Endothelial cell of hepatic sinusoid (primary cell): ENCODE results near the gene MYO1F.
"Not testable (repeated sequence)": the region's sequence is repeated elsewhere in the genome, so short reads cannot be mapped to it uniquely, and the experiment has no call there.

Experiments
- in situ Hi-C: cut with HindIII; loops from 2 replicates; pipeline ENCODE4 v1.10.0; 2017; ENCODE audit warnings: low sequenced_read_pairs

The MYO1F gene

GRCh38 chr19:8519388-8519787, 57.9 kb downstream of the MYO1F start:
- in situ Hi-C loops = no loop called here

- in situ Hi-C loops = no loop called here
These were observed 58.7 kb downstream of the MYO1F start for GRCh38 chr19:8518536-8518935.

GRCh38 chr19:8517551-8518442, 59.4 kb downstream of the MYO1F start:
- in situ Hi-C loops = no loop called here

DNA sequence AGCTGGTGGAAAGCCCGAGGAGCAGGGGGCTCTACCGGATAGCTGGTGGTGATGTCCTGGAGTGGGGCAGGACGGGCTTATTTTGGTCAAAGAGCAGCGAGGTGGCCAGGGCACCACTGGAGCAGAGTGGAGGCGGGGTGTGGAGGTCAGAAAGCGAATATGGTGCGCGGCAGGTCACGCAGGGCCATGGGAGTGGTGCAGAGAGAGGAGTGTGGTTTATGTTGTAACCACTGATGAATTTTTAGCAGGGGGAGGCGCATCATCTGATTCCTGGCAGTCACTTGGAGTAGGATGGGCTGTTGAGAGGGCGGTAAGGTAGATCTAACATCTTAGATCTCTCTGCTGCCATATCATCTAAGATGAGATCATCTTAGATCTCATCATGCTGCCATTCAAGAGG, 61.9 kb downstream of the MYO1F start:
- in situ Hi-C loops = no loop called here

- in situ Hi-C loops = not testable (repeated sequence)
These were observed 62.7 kb downstream of the MYO1F start for GRCh38 chr19:8514505-8515009.

DNA sequence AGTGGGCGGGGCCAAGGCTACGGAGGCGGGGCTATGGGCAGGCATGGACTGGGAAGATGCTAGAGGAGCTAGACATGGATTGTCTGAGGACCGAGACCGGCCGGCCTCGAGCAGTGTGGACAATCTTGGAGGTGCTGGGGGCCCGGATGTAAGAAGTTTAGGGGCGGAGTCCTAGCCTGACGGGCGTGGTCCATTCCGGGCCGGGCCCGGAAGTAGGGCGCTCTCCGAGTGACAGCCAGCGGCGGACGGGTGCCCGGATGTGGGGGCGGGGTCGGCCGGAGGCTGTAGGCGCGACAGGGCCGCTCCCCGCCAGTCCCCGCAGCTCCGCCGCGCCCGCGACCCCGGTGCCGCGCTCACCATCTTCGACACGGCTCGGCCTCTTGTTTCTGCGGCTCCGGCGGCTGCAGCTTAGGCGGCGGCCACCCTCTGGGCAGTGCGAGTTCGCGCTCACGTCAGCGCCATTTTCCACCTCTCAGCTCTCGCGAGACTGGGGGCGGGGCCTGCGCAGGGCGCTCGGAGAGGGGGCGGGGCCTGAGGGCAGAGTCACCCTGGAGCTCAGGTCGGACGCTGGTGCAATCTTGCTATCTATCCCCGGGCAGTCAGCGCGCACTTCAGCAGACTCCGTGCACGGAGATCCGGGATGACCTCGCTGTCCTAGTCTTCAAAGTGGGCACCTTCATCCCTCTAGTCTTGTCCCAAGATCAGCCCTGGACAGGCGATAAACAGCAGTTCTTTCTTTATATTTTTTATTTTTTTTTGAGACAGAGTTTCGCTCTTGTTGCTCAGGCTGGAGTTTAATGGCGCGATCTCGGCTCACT, 63.3 kb downstream of the MYO1F start, which contains the start of gene ZNF414:
TSS of gene ZNF414 (minus strand) at position 481 of the 818 bp plus-strand sequence. CDS start at position 360, 121 bp downstream.
- in situ Hi-C loops = no loop called here

DNA sequence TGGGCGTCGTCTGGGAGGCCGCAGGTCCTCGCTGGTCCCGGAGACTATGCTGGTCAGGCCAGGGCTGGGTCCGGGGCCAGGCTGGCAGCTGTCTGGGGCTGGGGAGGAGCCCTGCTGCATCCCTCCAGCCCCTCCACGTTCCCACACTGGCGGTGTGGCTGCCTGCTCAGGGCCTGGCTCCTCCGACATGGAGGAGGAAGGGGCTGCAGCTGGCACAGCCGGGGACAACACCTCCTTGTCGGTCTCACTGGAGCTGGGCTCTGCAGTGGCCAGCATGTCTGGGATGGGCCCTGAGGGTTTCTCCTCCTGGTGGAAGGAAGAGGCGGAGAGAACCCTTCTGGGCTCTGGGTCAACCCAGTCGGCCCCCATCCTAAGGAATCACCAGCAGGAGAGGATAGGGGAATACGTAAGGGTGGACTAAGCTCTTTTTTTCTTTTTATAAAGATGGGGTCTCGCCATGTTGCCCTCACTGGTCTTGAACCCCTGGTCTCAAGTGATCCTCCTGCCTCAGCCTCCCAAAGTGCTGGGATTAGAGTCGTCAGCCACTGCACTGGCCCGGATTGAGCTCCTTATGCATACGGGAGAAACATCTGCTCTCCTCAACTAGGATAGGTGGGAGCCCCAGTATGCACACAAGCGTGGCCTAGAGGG, 64.1 kb downstream of the MYO1F start:
- in situ Hi-C loops = no loop called here

DNA sequence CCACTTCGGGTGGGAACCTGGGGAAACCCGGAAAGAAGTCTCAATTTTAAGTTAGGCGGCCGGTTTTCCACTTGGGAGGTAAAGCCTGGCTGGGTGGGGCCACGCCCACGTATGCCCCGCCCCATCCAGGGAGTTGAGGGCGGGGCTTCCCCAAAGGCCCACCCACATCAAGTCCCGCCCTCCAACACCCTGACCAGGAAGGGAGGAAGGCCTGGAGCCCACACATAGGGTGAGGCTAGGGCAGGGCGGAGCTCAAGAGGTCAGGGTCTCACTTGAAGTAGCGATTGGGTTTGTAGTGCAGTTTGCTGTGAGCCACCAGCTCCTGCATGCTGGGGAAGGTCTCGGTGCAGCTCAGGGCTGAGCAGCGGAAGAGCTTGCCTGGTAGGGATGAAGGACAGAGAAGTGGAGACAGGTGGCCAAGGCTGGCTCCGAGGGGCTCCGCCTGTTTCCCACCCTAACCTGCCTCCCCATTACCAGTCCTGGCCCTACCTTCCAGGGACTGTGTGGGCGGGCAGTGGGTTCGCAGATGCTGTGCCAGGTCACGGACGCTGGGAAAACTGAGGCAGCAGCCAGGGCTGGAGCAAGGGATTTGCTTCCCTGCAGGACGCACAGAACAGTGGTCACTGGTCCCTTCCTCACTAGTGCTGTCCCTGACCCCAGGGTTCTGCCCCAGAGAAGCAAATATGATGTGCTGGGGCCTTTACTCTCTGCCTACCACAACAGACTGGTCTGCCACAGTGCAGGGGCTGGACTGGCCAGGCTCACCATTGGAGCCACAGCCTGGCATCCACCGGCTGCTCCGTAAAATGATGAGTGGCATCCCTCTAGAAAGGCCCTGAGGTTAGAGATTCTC, 64.9 kb downstream of the MYO1F start:
- in situ Hi-C loops = no loop called here

DNA sequence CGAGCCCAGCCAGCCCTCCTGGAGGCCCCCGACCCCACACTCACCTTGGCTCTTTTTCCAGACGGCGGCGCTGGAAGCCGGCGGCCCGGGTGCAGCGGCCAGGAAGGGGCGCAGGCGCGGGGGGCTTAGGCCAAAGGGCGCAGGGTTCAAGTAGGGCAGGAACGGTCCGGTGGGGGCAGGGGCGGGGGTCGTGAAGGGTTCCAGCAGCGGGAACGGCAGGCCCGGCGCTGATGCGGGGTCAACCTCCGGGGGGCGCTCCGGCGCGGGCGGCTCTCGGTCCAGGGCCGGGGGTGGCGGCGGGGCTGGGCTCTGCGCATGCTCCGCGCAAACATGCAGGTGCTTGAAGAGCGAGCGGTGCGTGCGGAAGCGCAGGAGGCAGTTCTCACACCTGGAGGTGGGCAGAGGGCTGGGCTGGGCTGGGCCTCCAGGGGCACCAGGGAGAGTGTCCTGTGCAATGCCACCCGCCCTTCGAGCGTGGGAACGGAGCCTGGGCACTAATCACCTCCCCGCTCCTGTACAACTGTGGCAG, 65.6 kb downstream of the MYO1F start:
- in situ Hi-C loops = no loop called here

GRCh38 chr19:8510589-8511115, 66.6 kb downstream of the MYO1F start:
- in situ Hi-C loops = no loop called here

DNA sequence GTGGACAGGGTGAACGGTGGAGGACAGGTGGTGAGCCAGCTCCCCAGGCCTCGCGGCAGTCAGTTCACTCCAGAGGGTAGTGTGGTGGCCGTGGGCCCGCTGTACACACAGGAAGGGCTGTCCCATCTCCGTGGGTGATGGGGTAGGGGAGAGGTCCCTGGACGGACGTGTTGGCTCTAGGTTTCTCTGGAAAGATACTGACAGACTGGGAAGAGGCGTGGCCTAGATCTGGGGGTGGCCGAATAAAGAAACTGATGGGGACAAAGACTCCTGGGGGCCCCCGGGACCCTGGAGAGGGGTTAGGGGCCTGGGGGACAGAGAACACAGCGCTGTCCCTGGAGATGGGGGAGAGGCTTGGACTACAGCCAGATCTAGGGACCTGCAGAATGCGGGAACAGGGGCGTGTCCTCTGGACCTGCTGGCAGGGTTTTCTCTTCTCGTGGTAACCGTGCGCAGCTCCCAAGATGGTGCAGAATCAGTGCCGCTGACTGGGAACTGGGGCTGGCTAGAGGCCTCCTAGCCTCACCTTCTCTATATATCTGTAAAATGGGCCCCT, 70.8 kb downstream of the MYO1F start:
- in situ Hi-C loops = no loop called here

DNA sequence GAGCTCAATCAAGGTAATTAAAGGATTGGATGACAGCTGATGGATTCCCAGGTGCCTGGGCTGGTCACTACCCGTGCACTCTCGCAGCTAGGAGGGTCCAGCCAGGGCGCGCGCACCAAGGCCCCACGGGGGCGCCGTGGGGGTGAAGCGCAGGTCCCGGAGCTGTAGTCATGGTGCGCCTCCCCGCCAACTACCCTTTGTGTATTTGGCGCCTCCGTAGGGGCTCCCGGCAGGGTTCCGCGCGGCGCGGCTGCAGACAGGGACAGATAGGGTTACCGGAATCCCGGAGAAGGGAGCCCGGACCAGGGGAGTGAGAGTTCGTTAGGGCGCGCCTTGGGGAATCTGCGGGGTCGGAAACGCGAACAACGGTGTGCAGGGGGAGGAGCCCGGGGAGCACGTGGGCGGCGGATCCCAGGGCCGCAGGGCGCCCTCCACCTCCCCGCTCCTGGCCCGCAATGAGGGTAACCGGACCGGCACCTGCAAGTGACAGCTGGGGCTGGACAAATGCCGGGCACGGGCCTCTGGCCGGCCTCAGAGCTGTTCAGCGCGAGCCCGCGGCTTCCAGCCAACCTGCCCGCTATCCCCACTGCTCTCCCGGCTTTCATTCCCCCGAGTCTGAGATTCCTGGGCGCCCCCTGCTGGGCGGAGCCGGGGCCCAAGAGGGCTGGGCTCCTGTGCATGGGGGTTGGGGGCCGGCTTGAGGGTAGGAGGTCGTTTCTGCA, 71.4 kb downstream of the MYO1F start:
- in situ Hi-C loops = no loop called here

DNA sequence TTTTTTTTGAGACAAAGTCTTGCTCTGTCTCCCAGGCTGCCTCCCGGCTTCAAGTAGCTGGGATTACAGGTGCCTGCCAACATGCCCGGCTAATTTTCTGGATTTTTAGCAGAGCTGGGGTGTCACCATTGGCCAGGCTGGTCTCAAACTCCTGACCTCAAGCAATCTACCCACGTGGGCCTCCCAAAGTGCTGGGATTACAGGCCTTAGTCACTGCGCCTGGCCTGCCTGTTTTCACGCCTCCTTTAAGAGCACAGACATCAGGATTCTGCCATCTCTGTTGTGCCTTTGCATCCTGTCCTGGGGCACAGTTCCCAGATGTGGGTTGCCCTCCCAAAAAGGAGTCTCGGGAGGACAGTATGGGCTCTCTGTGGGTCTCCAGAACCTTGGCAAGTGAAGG, 72.3 kb downstream of the MYO1F start:
- in situ Hi-C loops = no loop called here

DNA sequence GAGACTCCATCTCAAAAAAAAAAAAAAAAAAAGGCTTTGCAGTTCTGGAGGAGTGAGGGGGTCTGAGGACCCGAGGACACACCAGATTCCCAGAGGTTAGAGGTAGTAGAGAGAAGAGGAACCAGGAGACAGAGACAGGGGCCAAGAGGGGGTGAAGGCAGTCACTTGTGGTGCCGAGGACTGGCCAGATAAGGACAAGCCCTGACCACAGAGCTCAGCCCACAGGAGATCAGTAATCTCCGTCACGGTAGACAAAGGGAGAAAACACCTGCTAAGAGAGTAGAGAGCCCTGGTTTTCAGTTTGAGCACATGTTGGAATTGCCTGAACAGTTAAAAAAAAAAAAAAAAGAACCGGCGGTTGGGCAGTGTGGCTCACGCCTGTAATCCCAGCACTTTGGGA, 73.1 kb downstream of the MYO1F start:
- in situ Hi-C loops = no loop called here

DNA sequence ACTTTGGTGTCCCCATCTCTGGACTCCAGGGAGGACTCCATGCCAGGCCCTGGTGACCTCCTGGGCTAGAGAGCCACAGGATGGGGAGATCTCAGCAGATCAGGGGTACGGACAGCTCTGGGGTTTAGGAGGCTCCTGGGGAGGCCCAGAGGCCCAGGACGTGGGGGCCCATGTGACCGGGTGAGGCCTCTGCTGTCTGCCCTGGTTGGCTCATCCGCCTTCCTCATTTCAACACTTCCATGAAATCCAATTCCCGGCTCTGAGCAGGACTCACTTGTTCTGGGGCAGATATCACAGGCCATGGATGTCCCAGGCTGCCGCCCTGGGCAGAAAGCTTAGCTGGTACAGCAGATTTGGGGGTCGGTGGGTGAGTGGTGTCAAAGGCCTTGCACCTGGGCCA, 73.7 kb downstream of the MYO1F start:
- in situ Hi-C loops = no loop called here

DNA sequence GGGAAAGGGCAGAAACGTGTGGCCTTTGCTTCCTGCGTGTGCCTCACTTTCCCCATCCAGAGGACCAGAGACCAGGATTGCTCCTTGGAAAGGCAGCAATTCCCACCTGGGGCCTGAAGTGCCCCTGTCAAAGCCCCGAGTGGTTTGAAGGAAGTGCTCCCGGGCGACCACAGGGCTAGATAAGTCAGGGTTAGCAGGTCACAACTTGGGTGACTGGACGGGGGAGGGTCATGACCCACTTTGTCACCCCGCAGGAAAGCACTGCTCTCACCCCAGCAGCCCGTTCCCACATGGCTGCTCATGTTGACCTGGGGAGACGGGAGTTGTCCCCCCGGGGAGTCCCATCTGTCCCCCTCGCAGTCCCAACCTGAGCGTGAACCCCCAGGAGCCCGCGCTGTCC, 75.3 kb downstream of the MYO1F start:
- in situ Hi-C loops = no loop called here

- in situ Hi-C loops = no loop called here
These were observed 75.7 kb downstream of the MYO1F start for GRCh38 chr19:8501516-8501915.

- in situ Hi-C loops = no loop called here
These were observed 77.1 kb downstream of the MYO1F start for GRCh38 chr19:8500158-8500557.
